HG03108 (cell line): ENCODE data around the gene PROM1.

Source experiments
- ATAC-seq: cut with Tn5 transposase; IDR thresholded peaks from one replicate; pipeline ENCODE4 v1.9.1; 2021; ENCODE audit warnings: moderate library complexity; ENCODE audit not compliant: unreplicated experiment

Gene PROM1

DNA sequence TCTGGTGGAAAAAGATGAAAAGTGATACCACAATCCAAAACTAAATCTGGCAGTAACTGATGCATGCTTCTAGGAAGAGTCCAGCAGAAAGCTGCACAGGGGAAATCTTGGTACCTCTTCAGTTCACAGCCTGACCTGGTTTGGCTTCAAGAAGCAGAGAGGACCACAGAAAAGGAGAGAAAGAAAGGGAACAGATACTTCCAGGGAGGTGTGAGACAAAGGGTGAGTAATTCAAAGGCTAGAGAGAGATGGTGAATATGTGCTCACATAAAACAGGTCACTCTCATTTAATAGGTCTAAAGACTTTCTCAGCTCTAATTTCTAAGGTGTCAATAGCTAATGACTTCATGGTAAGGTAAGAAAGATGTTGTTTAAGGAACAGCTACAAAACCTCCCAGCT is 132.0 kb downstream of the PROM1 start:
- no peak for ATAC-seq

DNA sequence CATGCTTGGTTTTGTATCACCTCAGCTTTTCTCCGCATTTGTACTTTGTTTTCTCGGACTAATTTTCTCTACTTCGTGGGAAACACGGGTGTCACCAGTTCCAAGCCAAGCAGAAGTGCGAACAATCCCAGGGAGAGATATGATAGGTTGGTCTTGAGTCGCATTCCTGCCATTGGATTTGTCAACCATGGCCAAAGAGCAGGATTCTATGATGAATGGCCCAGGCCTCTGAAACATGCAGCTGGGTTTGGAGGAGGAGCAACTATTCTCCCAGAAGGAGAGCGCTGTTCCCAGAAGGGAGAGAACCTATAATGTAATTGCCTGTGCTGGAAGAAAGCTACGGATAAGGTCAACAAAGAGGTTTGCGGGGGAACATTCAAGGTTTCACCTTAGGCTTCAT is 135.0 kb downstream of the PROM1 start:
- no peak for ATAC-seq

DNA sequence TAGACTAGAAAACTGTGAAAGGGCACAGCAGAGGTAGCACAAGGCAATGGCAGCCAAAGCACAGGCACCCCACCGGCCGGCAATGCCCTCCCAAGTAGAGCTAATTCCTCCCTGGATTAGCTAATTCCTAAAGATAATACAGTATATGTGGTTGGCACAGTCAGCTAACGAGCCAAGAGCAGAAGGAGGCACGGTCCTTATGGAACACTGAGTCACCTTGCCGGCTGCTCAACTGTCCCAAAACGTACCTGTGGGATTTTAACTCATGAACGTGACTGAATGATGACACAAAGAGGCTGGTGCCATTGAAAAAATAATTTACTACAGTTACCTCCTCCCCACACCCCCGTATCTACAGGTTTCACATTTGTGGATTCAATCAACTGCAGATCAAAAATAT is 136.1 kb downstream of the PROM1 start:
- ATAC-seq: no peak

DNA sequence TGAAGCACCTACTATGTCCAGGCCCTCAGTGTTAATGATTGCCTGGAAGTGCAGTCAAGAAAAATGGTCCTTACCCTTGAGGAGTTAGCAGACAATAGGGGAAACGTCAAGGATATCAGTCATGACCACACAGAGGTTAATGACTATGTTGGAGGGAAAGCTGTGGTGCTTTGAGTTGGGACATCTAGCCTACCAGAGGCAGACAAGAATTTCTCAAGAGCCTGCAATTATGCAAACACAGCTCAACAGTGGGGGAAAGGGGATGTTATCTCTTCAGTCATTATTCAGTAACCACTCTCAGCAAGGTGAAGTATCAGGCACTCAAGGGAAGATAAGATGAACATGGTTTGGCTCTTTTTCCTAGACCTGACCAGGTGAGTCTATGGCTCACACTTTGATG is 138.3 kb downstream of the PROM1 start:
- no peak for ATAC-seq

DNA sequence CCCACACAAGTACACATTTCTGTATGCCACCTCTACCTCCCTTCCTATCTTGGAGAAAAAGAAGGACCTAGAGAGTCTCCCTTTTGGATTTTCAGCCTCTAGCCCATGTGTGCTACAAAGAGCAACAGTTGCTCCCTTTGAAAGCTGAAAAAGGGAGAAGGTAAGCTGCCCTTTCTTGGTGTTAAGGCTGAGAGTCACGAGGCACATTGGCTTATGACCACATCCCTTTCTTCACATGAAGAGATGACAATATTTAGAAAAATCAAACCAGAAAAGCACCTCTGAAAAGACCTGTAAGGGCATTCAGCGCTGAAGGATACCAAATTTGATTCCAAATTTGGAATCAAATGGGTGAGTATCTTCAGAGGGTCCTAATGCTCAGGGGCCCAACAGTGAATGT is 138.9 kb downstream of the PROM1 start:
- no peak for ATAC-seq

DNA sequence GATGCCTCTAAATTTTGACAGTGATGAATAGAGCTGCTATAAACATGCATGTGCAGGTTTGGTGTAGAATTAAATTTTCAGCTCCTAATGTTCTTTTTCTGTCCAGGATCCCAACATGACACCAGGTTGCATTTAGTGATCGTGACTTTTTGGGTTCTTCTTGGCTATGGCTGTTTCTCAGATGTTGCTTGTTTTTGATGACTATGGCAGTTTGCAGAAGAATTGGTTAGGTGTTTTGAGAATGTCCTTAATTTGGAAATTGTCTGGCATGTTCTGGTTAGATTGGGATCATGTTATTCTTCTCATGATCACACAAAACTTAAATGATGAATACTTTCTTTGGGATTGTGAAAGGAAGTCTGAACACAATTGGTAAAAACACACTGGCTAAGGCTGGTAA is 141.5 kb downstream of the PROM1 start:
- ATAC-seq: no peak

DNA sequence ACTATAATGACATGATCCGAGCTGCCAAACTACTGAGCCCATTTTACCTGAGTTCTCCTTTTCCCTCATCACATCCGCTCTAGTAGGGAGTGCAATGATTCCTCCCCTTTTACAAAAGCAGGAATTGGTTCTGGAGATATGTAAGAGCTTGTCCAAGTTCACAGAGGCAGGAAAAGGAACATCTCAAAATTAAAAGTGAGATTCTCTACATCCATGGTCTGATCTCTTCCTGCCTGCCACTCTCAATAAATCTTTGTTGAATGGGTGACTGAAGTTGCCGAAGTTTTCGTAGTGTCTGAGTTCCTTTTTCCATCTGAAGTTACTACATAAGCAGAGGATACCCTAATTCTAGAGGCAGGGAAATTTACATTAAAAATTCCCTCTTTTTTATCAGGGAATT is 145.2 kb downstream of the PROM1 start, which contains the start of gene FGFBP1:
FGFBP1 (minus strand) TSS at position 101 of the 400 bp plus-strand sequence. CDS start 2,108 bp downstream, outside the sequence.
- no peak for ATAC-seq

DNA sequence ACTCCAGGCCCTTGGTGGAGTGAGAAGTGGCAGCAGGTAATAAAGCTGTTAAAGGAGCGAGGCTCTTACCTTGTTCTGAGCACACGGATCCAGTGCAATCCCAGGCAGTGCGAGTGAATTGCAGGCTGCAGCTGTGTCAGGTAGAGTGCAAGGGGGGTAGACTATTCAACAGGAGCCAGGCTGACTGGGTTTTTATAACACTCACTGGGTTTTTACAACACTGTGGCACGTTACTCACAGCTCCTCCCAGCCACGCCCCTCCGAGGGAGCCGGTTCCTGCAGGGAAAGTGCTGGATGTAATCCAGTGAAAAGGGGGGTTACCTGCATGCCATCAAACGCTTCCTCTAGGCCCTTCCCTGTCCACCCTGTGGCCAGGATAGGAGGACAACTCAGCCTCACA is 145.6 kb downstream of the PROM1 start:
- ATAC-seq: no peak

DNA sequence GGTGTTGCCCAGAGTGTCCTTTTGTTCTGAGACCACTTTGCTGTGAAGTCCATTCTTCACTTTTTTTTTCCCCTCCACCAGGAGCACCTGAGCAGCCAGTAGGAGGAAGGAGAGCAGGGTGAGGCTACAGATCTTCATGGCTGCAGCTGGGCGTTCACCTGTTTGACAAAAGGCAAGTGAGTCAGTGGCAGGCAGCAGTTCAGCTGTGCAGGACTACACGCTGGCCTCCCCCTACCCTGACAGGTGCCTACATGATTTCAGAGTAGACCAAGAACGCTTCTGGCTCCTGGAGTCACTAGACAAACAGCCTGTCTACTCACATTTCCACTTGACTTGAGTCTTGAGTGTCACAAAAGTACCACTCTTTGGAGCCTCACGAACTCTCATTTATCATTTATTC is 147.3 kb downstream of the PROM1 start:
- no peak for ATAC-seq

DNA sequence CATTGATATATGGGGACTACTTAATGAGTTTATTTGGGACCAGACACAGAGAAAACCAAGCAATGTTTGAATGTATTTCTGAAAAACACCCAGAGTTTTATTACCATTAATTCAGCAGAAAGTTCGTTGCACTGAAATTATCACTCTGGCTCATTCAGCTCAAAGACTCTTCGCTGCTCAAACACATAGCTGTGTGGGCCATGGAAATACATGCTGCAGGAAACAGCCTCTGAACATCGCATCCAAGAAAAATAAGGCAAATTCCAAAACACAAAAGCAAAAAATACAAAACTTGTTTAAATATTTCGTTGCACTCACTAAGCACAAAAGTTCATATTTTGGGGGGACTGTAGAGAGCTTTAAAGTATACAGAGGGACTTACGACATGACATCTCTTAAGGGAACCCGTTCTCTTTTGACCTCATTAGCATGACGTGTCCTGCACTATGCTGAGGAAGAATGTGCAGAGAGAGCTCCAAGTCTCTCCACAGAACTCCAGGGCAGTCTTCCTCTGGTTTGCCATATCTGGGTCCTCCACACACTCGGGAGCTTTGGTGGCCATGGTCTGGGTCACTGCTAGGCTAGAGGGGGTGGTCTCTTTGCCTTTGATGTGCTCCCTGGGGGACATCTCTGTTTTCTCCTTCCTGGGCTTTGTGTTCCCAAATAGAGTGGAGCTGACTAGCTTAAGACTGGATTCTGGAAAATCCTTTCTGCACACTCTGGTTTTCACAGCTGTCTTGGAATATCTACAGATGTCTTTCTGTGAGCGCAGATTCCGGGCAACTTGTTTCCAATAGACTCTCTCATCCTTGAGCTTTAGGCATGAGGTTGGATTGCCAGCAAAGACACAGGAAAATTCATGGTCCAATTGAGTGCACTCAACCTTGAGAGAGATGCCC is 148.1 kb downstream of the PROM1 start:
- no peak for ATAC-seq

DNA sequence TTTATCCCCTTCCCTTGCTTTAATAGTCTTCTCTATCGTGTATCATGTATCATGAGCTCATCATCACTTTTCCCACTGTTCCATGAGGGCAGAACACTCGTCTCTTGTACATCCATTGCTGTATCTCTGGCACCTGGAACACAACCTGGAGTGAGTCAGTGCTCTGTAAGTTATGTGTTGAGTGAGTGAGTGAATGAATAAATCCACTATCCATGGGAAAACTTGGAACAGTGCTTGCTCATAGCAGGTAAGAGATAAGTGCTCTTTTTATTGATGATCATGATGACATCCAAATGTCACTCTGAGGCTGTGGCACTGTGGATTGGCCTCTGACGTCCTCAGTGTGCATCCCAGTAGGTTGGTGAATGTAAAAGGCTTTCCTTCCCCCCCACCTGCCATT is 149.6 kb downstream of the PROM1 start:
- ATAC-seq: no peak

DNA sequence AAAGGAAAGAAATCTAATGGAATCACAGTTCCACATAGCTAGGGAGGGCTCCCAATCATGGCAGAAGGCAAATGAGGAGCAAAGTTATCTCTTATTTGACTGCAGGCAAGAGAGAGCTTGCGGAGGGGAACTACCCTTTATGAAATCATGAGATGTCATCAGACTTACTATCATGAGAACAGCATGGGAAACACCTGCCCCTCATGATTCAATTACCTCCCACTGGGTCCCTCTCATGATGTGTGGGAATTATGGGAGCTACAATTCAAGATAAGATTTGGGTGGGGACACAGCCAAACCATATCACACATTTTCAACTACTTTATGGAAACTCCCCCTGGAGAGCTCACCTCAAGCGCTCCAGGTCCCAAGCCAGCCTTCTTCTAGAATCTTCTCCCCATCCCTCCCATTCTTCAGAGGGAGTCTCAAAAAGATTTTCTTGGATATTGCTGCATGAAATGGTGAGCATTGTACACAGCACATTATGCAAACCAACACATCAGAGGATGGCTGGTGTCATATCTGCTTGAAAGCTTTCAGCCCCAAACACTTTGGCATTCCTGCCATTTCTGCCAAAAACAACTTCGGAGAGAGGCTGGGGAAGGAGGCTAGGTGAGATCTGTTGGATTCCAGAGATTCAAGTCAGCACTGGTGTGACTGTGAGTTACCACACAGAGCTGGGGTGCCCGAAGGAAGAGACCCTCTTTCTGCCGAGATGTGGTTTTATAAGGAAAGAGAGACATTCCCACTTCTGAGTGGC is 152.2 kb downstream of the PROM1 start:
- no peak for ATAC-seq

DNA sequence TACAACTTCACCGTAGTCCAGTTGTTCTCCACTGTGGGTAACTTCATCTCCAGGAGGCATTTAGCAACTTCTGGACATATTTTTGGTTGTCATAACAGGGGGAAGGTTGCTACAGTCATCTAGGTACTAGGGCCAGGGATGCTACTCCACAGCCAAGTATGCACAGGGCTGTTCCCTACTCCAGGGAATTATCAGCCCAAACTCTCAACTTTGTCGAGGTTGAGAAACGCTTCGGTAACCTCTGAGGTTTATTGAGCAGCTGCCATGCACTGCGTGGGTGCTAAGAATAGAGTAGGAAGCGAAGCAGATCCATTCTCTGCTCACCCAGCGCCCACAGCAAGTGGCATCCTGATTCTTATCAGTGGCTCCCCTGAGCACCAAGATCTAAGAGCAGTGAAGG is 153.5 kb downstream of the PROM1 start:
- ATAC-seq: no peak

DNA sequence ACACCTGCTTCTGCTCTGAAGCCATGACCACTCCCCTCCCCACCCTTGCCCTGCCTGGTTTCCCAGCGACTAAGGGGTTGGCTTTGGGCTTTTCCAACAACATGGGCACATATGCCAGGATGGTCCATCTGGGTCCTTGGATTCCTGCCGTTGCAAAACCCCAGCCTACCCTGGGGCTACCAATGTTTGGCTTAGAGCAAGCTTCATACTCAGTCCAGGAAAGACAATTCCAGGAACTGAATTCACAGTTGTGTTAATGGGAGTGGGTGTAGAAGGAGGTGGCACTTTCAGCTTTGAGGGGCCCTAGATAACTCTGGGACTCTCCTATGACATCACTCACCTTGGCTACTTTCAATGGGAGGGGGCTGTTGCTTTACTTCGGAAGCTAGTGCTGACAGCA is 154.3 kb downstream of the PROM1 start:
- no peak for ATAC-seq

DNA sequence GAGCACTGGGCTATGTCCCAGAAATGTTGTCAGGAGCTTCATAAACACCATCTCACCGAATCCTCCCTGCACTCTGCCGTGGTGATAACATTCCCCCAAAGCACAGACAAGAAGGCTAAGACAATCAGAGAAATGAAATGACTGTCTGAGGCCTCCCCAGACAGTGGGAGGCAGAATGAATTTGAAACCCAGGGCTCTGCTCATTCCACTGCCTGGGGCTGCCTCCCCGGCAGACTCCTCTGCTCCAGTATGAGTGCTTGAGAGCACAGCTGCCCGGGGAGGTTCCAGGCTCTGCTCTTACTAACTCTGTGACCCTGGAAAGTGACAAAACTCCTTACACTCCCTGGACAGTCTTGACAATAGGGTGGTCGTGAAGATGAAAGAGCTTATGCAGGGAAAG is 154.9 kb downstream of the PROM1 start:
- no peak for ATAC-seq

DNA sequence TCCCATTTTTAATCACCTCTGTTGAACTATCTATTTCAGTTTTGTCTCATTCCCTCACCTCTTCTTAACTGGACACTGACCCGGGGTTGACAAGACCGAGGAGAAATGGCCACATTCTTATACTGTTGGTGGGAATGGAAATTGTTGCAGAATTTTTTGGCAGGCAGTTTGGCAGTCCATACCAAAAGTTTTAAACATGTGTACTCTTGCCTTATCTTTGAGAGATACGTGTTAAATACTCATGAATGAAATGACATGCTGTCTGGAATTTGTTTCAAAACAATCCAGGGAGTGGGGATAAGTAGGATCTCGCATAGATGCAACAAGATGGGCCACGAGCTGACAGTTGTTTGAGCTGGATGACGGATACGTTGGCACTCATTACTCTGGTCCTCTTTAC is 157.3 kb downstream of the PROM1 start:
- no peak for ATAC-seq

DNA sequence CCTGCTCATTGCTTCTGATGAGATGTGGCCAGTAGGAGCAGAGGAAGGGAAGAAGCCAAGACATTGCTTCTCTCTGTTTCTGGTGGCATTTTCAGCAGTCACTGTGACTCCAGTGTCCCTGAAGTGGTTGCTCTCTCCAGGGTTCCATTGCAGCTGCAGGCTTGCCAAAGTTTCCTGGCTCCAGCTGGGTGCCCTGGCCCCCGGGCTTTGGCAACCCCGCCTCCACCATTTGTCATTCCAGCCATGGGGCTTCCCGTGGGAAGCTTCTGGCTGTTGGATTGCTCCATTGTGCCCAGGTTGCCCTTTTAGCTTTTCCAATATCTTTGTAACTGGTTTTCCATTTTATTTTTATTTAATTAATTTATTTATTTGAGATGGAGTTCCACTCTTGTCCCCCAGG is 158.0 kb downstream of the PROM1 start:
- no peak for ATAC-seq

DNA sequence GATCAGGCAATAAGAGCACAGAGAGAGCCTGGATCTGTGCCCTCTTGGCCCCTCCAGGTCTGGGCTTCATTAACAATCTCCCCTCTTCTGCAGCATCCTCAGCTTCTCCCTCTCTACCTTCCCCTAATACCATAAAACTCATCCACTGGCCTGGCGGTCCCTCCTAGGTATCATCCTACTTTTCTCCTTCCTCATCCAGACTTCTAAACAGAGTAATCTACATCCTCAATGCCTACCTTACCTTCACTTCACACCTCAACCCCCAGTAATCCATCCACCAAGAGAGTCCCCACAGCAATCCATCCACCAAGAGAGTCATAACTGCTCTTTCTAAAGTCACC is 162.3 kb downstream of the PROM1 start:
- no peak for ATAC-seq

DNA sequence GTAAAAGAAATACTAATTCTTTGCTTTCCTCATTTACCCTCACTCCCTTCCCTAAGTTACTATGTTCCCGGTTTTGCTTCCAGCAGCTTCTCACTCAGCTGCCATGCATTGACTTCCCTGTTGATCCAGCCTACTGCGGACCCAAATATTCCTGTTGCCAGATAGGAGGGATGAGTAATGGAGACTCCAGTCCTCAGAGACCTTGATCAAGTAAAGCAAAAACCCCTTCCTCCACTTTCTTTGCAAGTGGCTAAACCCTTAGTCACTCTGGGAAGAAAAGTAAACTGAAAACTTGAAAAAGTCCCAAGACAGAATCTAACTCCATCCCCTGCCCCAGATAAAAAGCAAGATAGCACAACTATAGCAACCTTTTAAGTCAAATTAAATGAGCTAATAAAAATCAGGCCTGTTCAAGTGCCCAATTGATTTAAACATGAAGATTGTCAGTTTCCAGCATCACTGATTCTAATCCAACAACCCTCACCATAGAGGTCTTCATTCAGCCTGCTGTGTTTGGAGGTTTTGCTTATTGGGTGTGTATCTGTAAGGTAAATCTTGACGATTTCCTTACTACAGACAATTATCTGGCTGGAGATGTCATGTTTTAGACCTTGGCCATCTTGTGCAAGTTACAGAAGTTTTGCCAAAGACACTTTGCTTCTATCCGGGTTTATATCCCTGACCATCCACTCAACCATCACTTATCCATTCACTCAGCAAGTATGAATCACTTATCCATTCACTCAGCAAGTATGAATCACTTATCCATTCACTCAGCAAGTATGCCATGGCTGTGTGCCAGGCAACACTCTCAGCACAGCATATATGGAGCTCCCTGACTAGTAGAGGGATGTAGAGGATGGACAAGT is 162.9 kb downstream of the PROM1 start:
- no peak for ATAC-seq

DNA sequence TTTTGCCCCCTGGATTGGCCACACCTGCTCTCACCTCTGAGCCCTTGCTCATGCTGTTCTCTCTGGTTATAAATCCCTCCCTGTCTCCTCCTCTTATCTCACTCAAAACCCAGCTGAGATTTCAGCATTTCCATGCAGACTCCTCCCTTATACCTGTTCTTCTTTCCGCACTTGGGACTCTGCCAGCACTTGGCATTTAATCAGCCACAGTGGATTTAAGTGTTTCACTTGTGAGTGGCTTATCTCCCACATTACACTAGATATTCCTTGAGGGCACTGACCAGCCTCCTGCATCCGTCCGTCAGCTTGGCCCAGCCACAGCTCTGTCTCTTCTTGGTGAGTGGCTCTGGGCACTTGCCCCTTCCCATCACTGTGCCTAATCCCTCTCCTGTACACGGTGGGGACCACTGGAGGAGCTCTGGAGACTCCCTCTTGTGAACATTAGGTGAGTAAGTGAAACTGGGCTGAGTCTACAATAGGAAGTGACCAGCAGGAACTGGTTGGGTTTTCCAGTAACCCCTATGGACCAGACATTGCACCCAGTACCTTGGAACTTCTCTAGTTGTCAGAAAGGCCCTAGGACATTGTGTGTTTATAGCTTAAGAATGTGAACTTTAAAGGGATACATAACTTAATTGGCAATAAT is 165.2 kb downstream of the PROM1 start:
- no peak for ATAC-seq
